ENCODE measurements around the gene CTDP1.
"Not testable (repeated sequence)": the region's sequence is repeated elsewhere in the genome, so short reads cannot be mapped to it uniquely, and the experiment has no call there.

CTDP1 gene

GRCh38 chr18:79727211-79727610 is 47.6 kb downstream of the CTDP1 start:
- no peak for DNase-seq

DNA sequence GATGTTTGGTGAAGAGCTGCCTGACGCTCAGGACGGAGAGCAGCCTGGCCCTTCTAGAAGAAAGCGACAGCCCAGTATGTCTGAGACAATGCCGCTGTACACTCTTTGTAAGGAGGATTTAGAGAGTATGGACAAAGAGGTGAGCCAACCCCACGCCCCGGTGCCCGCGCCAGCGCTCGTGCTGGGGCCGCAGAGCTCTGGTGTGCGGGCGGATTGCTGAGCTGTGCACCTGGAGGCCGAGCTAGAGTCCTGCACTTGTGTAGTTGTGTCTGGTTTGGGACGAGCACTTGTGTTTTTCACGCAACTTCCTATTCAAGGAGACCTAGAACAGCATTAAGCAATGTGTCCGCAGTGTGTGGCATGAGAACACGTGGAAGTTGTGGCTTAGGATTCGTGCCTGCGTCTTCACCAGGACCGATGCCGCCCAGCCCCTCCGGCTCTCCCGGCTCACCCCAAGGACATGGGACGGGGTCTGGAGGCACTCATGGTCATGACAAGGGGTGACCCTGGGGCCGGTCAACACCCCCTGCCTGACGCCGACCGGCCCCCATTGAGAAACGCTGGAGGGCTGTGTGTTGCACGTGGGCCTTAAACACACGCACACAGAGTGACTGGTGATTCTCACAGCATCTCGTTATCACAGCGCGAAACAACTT is 49.5 kb downstream of the CTDP1 start:
- DNase-seq = no peak

GRCh38 chr18:79729611-79730010 is 50.0 kb downstream of the CTDP1 start:
- no peak for DNase-seq

DNA sequence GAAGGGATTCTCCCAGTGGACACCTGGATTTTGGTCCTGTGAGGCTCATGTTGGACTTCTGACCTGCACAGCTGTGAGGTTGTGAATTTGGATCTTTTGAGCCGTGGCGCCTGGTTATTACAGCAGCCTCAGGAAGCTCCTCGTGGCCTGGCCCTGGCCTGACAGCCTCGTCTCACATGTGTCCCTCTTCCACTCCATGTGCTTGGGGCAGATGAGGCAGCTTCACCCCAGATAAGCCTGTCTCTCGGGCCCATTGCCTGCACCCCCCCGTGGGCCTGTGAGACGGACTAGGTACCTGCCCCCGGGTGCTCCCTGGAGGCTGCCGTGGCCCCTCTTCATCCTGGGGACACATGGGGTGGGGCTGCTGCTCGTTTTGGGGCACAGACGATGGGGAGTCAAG is 51.2 kb downstream of the CTDP1 start:
- no peak for DNase-seq

DNA sequence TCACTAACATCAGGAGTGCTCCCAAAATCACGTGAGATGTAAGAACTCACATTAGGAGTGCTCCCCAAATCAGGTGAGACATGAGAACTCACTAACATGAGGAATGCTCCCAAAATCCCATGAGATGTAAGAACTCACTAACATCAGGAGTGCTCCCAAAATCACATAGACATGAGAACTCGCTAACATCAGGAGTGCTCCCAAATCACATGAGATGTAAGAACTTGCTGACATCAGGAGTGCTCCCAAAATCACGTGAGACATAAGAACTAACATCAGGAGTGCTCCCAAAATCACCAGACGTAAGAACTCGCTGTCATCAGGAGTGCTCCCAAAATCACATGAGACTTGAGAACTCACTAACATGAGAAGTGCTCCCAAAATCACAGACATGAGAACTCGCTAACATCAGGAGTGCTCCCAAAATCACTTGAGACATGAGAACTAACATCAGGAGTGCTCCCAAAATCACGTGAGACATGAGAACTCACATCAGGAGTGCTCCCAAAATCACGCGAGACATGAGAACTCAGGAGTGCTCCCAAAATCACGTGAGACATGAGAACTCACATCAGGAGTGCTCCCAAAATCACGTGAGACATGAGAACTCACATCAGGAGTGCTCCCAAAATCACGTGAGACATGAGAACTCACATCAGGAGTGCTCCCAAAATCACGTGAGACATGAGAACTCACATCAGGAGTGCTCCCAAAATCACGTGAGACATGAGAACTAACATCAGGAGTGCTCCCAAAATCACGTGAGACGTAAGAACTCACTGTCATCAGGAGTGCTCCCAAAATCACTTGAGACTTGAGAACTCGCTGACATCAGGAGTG is 52.5 kb downstream of the CTDP1 start:
- not testable (repeated sequence) for DNase-seq

DNA sequence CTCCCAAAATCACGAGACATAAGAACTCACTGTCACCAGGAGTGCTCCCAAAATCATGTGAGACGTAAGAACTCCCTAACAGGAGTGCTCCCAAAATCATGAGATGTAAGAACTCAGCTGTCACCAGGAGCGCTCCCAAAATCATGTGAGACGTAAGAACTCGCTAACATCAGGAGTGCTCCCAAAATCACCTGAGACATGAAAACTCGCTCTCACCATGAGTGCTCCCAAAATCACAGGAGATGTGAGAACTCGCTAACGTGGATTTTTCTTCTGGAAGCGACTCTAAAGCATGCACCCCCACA is 53.1 kb downstream of the CTDP1 start:
- no peak for DNase-seq

DNA sequence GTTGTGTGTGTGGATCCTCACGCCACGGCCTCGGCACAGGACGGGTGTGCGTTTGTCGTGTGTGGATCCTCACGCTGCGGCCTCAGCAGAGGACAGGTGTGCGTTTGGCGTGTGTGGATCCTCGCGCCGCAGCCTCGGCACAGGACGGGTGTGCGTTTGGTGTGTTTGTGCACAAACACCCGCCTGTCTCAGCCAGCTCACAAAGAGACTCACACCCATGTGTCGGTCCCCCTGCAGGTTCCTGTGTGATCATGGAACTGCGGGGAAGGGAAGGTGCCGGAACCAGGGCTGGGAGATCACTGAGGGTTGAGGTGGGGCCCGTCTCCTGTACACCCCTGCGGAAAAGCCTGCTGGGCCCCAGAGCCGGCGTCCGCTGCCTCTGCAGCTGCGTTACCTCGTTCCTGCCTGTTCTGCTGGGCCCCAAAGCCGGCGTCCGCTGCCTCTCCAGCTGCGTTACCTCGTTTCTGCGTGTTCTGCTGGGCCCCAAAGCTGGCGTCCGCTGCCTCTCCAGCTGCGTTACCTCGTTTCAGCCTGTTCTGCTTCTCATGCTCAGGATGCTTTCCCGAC is 53.6 kb downstream of the CTDP1 start:
- DNase-seq = no peak

GRCh38 chr18:79733986-79734770 is 54.6 kb downstream of the CTDP1 start:
- no peak for DNase-seq

GRCh38 chr18:79735071-79735980 is 55.7 kb downstream of the CTDP1 start:
- no peak for DNase-seq

DNA sequence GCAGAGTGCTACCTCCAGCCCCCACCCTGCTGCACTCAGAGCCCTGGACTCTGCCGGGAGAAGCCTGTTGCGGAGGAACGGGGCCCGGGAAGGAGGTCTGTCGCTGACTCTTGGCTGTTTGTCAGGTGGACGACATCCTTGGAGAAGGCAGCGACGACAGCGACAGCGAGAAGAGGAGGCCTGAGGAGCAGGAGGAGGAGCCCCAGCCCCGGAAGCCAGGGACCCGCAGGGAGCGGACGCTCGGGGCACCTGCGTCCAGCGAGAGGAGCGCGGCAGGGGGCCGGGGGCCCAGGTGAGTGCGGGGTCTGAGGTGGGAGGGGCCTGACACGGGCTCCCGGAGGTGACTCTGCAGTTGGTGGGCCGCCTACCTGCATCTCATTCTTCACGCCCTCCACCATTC is 56.6 kb downstream of the CTDP1 start:
- DNase-seq = no peak

GRCh38 chr18:79736846-79737245 is 57.2 kb downstream of the CTDP1 start:
- no peak for DNase-seq

- no peak for DNase-seq
Measured at GRCh38 chr18:79737426-79737825, 57.8 kb downstream of the CTDP1 start.

DNA sequence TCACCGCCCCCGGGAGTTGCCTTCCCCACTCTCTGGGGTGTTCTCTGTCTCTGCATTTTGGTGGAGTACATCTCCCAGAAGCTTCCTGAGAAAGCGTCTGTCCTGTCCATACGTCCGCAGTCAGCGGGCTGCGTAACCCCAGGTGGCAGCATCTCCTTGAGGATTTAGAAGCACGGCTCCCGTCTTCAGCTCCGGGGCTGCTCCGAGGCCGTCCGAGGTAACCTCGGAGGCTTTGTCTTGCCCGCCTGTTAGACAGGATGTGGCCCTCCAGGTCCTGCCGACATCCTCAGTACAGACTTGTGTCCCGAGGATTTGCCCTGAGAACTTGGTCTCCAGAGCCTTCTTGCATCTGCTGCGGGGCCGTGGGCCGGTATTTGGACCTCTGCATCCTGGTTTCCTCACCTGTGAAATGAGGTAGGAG is 58.4 kb downstream of the CTDP1 start:
- no peak for DNase-seq

- DNase-seq = no peak
Measured at GRCh38 chr18:79738581-79739439, 59.2 kb downstream of the CTDP1 start.

DNA sequence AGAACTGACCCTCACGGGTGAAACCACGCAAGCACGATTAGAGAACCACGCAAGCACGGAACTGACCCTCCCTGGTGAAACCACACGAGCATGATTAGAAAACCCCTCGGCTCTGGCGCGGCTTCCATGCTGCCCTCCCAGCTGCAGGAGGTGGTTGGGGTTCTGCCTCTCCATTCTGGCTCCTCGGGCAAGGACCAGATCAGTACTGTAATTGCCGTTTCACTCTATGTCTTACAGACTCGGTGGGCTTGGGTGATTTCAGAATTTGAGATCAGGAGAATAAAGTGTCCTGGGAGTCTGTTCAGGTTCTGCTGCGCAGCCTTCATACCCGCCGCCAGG is 59.8 kb downstream of the CTDP1 start:
- no peak for DNase-seq

DNA sequence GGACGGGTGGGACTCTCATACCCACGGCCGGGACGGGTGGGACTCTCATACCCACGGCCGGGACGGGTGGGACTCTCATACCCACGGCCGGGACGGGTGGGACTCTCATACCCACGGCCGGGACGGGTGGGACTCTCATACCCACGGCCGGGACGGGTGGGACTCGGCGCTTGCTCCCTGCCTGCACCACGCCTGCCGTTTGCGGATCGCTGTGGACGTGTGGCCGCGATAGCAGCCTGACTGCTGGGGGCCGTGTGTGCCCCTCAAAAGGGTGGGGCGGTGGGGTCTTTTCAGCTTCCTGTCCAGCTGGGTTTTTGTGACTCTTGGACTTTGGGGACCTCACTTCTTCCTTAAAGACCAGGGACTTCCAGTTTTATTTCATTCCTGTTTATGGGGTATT is 60.4 kb downstream of the CTDP1 start:
- not testable (repeated sequence) for DNase-seq

DNA sequence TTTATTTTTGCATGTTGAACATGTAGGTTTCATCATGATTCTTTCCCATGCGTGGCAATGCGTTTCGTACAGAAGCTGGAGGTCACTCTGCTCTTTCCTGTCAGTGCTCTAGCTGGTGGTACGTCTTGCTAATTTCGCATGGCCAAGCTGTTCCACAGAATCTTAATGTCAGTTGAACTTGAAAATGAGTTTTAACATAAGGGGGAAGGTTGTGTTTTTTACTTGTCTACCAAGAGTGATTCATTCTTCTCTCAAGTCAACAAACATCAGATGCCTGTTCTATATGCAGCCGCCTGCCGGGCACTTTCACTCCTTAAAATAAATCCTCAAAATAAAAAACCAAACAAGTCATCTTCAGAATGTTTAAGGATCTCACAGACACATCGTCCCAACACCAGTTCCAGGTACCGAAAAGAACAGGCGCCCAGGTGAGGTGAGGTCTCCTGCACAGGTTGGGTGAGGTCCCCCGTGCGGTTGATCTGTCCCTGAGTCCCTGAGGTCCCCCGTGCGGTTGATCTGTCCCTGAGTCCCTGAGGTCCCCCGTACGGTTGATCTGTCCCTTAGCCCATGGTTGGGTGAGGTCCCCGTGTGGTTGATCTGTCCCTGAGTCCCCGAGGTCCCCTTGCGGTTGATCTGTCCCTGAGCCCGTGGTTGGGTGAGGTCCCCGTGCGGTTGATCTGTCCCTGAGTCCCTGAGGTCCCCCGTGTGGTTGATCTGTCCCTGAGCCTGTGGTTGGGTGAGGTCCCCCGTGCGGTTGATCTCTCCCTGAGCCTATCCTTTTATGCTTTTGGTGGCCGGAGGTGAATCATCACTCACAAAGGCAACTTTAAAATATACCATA is 61.1 kb downstream of the CTDP1 start:
- no peak for DNase-seq

- no peak for DNase-seq
Measured at GRCh38 chr18:79741362-79741700, 61.7 kb downstream of the CTDP1 start.

GRCh38 chr18:79742076-79742475 is 62.5 kb downstream of the CTDP1 start:
- DNase-seq = no peak

DNA sequence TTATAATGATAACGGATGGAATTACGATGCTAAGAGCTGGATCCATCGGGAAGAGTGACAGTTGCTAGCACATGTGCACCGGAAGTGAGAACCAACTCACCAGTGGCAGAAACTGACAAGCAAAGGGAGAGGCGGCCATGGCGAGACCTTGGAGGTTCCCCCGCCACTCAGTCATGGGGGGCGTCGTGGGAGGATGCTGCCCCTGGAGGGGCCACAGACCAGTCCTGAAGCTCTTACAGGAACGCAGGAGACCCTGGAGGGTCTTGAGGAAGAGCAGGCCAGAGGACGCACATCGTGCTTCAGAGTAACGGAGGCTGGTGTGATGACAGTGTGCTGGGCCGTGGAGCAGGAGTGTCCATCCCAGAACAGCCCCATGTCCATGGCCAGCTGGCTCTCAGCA is 65.0 kb downstream of the CTDP1 start:
- no peak for DNase-seq

DNA sequence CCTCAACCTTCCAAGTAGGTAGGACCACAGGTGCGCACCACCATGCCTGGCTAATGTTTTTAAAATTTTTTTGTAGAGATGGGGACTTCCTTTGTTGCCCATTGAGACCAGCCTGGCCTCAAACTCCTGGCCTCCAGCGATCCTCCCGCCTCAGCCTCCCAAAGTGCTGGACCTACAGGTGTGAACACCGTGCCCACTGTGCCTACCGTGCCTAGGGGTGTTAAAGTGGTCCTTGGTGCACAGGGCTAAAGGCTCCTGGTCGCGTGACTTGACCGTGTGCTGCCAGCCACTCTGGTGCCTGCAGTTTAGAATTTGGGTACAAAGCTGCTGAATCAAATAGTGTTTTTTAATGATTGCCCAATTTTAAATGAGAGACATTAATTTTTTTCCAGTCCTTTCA is 67.1 kb downstream of the CTDP1 start:
- no peak for DNase-seq

Data from CD4-positive, alpha-beta T cell treated with Interleukin-1 beta for 1 hour (primary cell).